Cardiac muscle cell (in vitro differentiated cells and primary cell): ENCODE measurements around the gene SHC4. TPM values are rescaled to one million over a fixed set of nuclear protein-coding genes. Genes with fewer than 3 reads are reported as not detected.
A peak's percentile ranks its signal among the peaks of the same experiment; 100 is the strongest.

Experiments
- DNase-seq, 2 donors: peaks; one replicate each; pipeline versions ENCODE4 v3.0.0 to v3.0.0-alpha.2; 2010 to 2017; ENCODE audit warnings: low read depth in 1 of 2, low spot score in 1 of 2
- H3K27ac ChIP-seq: fragments of 200-600 bp; sonication (generic); 2 replicates; pipeline ENCODE4 v1.5.1; 2016
- H3K27me3 ChIP-seq: fragments of 200-600 bp; sonication (generic); 2 replicates; pipeline ENCODE4 v1.6.0; 2016; ENCODE audit warnings: control low read depth
- H3K36me3 ChIP-seq: fragments of 200-600 bp; sonication (generic); 2 replicates; pipeline ENCODE4 v1.5.1; 2016; ENCODE audit warnings: control low read depth
- H3K4me1 ChIP-seq: fragments of 200-600 bp; sonication (generic); 2 replicates; pipeline ENCODE4 v1.8.1; 2017; ENCODE audit warnings: low read depth, mild to moderate bottlenecking, mixed run types
- H3K4me3 ChIP-seq: fragments of 200-600 bp; sonication (generic); 2 replicates; pipeline ENCODE4 v1.5.1; 2016; ENCODE audit warnings: mild to moderate bottlenecking
- H3K9me3 ChIP-seq: fragments of 200-600 bp; sonication (generic); 2 replicates; pipeline ENCODE4 v1.5.1; 2017; ENCODE audit warnings: low read depth, mild to moderate bottlenecking, control low read depth
- polyA plus RNA-seq: library from polyadenylated mRNA; unstranded; fragments of >200 nt; fragmentation: Nextera tagmentation; extraction: Ambion mirVana; gene quantifications from 2 replicates; pipeline ENCODE4 v1.2.1, GENCODE V29; 2016
- total RNA-seq: library from RNA; depleted of rRNA; stranded (reverse); fragments of >200 nt; gene quantifications from 2 replicates; pipeline ENCODE4 v1.2.3, GENCODE V29; 2016
- TF ChIP-seq, protein P1 (sequence below): IDR thresholded peaks from 2 replicates; pipeline ENCODE4 v1.5.1; 2012; ENCODE audit warnings: low read depth, mild to moderate bottlenecking, low read length

The SHC4 gene
- total and polyA plus RNA-seq, 2 experiments from 2014 or later = 1.3 to 1.5 TPM

DNA sequence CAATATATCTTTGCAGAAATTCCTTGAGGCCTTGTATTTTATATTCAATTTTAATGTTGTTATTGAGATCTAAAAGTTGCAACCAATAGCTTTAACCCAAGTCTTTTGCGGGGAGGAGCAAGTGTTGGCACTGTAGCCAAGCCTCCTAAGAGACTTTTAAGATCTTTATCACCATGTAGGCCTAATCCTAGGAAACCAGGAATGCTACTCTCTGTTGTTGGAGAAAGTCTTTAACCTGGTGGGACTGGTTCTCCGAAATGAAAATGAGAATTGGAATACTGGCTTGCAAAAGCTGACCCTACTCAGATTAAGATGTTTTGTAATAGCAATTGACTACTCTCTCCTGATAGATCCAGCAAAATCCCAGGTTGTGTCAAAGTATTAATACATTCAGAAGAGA, 25.8 kb downstream of the SHC4 start:
- H3K9me3 ChIP-seq = no peaks in the 10 kb centered on the region
- H3K4me3 ChIP-seq = no peak overlapping the region
- H3K4me1 ChIP-seq = no peaks in the 10 kb centered on the region
- TF ChIP-seq, protein P1, sequence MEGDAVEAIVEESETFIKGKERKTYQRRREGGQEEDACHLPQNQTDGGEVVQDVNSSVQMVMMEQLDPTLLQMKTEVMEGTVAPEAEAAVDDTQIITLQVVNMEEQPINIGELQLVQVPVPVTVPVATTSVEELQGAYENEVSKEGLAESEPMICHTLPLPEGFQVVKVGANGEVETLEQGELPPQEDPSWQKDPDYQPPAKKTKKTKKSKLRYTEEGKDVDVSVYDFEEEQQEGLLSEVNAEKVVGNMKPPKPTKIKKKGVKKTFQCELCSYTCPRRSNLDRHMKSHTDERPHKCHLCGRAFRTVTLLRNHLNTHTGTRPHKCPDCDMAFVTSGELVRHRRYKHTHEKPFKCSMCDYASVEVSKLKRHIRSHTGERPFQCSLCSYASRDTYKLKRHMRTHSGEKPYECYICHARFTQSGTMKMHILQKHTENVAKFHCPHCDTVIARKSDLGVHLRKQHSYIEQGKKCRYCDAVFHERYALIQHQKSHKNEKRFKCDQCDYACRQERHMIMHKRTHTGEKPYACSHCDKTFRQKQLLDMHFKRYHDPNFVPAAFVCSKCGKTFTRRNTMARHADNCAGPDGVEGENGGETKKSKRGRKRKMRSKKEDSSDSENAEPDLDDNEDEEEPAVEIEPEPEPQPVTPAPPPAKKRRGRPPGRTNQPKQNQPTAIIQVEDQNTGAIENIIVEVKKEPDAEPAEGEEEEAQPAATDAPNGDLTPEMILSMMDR = no peak
- no peak overlapping the region for H3K27ac ChIP-seq
- DNase-seq = no peak
- H3K27me3 ChIP-seq = no peaks in the 10 kb centered on the region
- H3K36me3 ChIP-seq = no peaks in the 10 kb centered on the region

DNA sequence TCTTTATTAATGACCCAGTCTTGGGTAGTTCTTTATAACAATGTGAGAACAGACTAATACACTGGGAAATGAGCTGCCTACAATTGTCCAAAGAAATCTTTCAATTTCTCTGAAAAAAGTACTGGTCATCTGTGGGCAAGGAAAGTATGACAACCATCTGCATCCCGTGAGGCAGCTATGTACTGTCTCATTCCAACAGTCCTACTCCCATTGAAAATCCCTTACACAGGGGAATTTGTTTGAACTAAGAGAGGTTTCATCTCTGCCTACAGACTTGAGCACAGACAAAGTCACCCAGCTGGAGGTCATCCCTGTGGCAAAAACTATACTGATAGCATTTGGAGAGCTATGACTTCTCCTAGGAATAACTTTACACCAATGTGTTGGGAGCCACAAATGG, 27.1 kb downstream of the SHC4 start:
- no peaks in the 10 kb centered on the region for H3K4me1 ChIP-seq
- no peaks in the 10 kb centered on the region for H3K36me3 ChIP-seq
- TF ChIP-seq, protein P1 = no peak
- peak in 1 of 2 donors; percentile 34 for DNase-seq
- H3K27ac ChIP-seq = no peak overlapping the region
- H3K27me3 ChIP-seq = no peaks in the 10 kb centered on the region
- H3K9me3 ChIP-seq = no peaks in the 10 kb centered on the region
- H3K4me3 ChIP-seq = no peak overlapping the region

DNA sequence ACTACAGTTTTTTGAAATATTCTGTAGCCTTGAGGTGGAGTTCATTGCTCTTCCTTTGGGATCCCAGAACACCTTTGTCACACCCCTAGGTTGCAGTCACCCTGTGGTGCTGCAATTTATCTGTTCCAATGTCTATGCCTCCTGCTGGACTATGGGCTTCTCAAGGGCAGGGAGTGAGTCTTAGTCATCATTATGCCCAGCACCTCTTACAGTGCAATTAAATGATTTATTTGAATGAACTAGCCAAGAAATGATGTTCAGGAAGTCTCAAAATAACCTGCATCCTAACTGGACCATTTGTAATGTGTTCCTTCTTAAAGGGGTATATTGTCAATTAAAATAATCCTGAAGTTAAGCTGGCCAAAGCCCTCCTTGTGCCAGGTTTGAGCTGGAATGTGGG, 28.5 kb downstream of the SHC4 start:
- no peaks in the 10 kb centered on the region for H3K27me3 ChIP-seq
- H3K9me3 ChIP-seq = no peaks in the 10 kb centered on the region
- no peak overlapping the region for H3K4me3 ChIP-seq
- H3K27ac ChIP-seq = no peak overlapping the region
- H3K4me1 ChIP-seq = no peaks in the 10 kb centered on the region
- H3K36me3 ChIP-seq = no peaks in the 10 kb centered on the region
- TF ChIP-seq, protein P1 = no peak
- DNase-seq = no peak

DNA sequence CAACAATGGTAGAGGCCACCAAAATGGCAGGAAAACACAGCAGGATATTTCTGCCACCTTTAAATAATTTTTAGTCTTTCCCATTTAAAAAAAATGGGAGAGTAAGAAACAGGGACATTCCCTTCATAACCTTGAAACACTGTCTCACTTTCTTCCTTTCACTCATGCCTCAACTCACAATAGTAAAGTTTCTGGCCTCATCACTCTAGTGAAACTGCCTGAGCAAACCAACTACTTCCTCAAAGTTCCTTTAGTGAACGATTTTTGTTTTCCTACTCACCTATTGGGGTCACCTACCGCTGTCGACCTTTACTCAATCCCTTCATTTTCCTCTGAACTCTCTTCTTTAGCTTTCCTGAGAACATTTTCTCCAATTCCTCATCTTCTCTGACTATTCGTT, 33.0 kb downstream of the SHC4 start:
- no peak overlapping the region for H3K4me3 ChIP-seq
- H3K27ac ChIP-seq = no peak overlapping the region
- H3K4me1 ChIP-seq = no peaks in the 10 kb centered on the region
- TF ChIP-seq, protein P1 = no peak
- H3K27me3 ChIP-seq = no peaks in the 10 kb centered on the region
- H3K36me3 ChIP-seq = no peaks in the 10 kb centered on the region
- DNase-seq = no peak
- H3K9me3 ChIP-seq = no peaks in the 10 kb centered on the region

DNA sequence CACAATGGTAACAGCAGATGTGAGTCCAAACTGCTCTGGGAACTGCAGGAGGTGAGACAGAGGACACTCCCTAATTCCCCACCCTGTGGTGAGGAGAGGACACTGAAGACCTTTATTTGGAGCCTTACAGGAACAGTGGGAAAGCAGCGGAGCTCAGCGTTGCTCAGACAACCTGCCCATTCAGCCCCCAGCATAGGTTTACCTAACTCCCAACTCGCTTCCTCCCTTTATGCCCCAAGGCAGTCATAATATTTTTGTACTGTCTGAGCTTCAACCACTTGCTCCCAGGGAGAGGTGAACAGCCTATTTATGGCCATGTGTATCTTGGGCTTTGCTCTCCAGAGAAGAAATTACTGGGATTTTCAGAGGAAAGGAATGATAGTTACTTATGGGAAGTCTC, 34.1 kb downstream of the SHC4 start:
- H3K27me3 ChIP-seq = no peaks in the 10 kb centered on the region
- TF ChIP-seq, protein P1 = no peak
- H3K9me3 ChIP-seq = no peaks in the 10 kb centered on the region
- no peak overlapping the region for H3K4me3 ChIP-seq
- DNase-seq = no peak
- H3K36me3 ChIP-seq = no peaks in the 10 kb centered on the region
- H3K4me1 ChIP-seq = no peaks in the 10 kb centered on the region
- H3K27ac ChIP-seq = no peak overlapping the region

DNA sequence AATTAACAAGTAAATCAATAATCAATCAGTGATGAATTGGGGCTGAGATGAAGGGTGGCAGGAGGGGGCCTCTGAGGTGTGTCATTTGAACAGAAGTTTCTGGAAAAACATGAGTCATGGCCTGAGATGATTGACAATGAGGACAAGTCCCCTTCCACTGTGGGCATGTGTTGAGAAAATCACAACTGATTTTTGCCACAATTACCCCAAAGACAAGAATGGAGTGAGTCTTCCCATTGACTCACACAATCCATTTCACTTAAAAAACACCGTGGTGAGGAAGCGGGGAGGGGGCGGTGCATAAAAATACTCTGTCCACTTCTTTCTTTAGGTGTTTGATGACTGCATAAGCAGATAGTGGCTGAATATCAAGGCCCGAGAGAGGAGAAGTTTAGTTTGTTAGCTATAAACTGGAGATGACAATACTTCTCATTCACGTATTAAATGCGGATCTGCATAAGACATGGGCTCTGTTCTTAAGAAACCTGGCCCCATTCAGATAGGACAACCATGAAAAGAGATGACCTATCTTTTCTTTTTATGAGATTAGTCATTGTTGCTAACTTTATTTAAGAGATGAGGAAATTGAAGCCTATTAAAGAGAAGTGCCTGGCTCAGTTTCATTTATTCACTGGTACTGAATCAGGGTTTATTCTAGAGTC, 34.7 kb downstream of the SHC4 start:
- Histone ChIP-seq H3K36me3 (no peaks in the 10 kb centered on the region), H3K4me1 (no peaks in the 10 kb centered on the region), H3K27me3 (no peaks in the 10 kb centered on the region), H3K4me3 (no peak overlapping the region), H3K27ac (no peak overlapping the region), H3K9me3 (no peaks in the 10 kb centered on the region)
- DNase-seq = no peak
- TF ChIP-seq, protein P1 = no peak
